Subcutaneous adipose tissue (tissue), 4 donors: Measurements from ENCODE around the gene OLFM1. TPM values are rescaled to one million over a fixed set of nuclear protein-coding genes. Genes with fewer than 3 reads are reported as not detected.

ENCODE experiments used
- total RNA-seq, 4 donors: library from RNA; depleted of rRNA; stranded (reverse); fragments of >200 nt; gene quantifications; one replicate each; pipeline ENCODE4 v1.1.0, GENCODE V29; 2016
- TF ChIP-seq, protein P1 (sequence below): fragments of 450-650 bp; IDR thresholded peaks from one replicate; pipeline ENCODE4 v1.5.1; 2016; ENCODE audit warnings: low read depth, mild to moderate bottlenecking, control low read depth, antibody characterized with exemption, moderate library complexity

The OLFM1 gene
- total RNA-seq, 4 donors from 2014 or later = 10.9 to 25.6 (median 22.8) TPM

DNA sequence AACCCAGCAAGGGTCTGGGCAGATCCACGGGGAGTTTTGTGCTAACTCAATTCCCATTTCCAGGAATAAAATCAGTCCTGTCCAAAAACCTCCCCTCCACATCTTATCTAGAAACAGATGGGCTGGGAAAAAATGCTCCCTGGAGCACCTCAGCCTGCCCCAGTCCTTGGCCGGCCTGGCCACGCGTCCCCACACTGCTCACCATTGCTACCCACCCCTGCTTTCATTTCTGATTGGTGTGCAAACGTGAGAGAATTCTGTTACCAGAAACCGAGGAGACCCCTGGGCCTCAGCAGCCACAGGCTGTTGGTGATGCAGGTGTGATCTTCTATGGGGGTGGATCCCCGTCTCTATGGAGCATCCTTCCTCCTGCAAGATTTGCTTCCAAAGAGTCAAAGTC lies 38.0 kb upstream of the OLFM1 start:
- TF ChIP-seq, protein P1, sequence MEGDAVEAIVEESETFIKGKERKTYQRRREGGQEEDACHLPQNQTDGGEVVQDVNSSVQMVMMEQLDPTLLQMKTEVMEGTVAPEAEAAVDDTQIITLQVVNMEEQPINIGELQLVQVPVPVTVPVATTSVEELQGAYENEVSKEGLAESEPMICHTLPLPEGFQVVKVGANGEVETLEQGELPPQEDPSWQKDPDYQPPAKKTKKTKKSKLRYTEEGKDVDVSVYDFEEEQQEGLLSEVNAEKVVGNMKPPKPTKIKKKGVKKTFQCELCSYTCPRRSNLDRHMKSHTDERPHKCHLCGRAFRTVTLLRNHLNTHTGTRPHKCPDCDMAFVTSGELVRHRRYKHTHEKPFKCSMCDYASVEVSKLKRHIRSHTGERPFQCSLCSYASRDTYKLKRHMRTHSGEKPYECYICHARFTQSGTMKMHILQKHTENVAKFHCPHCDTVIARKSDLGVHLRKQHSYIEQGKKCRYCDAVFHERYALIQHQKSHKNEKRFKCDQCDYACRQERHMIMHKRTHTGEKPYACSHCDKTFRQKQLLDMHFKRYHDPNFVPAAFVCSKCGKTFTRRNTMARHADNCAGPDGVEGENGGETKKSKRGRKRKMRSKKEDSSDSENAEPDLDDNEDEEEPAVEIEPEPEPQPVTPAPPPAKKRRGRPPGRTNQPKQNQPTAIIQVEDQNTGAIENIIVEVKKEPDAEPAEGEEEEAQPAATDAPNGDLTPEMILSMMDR = no peak

DNA sequence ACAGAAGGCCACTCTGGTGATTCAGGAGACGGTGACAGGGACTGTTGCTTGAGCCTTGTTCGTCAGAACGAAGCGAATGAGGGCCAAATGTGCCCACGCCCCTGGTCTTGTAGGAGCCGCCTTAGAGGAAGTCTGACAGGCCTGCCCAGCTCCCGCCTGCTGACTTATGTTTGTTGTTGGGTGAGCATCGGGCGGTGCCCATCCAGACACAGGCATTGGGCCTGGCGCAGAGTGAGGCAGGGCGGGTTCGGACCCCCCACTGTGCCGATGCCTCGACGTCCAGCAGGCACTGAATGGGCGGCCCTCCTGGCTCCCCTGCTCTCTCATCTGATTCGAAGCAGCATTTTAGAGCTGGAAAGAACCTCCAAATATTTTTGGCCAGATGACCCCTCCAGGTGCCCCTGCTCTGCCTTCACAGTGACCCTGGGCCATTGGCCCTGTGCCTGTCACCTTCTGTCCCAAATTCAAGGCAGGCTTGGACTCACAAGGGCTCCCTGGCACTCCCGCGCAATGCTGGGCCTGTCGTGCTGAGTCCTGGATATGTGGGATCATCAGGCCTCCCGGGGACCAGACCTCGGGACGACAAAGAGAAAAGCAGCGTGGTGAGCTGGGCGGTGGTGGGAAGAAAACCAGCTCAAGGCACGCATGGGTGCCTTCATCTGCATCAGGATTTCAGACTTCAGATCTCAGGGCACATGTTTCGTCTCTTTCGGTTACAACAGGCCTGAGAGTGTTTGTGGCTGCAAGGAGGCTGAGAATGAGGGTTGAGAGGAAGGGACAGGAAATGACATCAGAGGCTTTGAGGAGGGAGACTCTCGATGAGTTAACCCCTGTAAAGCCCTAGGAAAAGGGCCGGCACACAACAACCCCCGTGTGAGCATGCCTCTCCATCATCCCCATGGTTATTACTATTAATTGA lies 37.1 kb upstream of the OLFM1 start:
- TF ChIP-seq, protein P1 = no peak

DNA sequence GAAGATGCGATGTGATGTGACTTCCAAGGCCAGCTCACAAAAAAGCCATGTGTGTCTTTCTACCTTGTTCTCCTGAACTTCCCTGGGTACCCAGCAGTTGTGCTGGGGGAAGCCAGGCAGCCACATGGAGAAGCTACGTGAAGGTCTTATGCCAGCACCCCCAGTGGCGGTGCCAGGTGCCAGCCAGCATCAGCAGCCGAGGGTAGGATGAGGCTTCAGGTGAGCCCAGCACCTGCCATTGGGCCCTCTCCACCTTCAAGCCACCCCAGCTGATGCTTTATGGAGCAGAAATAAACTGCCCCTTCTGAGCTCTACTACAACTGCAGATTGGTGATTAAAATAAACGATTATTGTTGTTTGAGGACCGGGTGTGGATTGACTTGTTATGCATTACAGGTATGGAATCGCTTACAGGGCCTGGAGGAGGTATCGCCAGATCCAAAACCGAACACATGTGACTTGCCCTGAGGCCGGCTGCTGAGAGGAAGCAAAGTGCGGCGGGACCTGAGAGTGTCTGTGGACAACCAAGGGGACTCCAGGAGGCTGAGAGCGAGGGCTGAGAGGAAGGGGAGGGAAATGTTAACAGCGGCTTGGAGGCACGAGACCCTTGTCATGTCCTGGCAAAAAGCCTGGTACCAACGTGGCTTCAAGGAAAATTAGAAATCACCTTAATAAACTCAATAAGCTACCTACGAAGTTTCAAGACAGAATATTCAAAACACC lies 36.0 kb upstream of the OLFM1 start:
- TF ChIP-seq, protein P1 = no peak

DNA sequence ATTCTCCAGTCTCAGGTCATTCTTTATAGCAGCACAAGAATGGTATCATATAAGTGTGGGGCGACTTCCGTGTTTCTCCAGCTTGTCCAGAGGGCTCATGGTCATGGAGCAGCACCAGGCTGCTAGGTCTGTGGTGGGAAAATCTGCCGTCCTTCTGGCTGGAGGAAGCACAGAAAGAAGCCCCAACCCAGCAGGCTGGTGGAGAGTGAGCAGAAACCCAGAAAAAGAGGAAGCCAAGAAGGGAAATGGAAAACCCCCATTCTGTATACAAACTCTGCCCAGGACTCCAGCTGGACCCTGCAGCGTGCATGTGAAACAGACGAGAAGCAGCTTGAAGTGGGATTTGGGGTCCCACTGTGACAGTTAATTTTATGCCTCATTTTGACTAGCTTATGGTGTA lies 34.3 kb upstream of the OLFM1 start:
- TF ChIP-seq, protein P1 = no peak

DNA sequence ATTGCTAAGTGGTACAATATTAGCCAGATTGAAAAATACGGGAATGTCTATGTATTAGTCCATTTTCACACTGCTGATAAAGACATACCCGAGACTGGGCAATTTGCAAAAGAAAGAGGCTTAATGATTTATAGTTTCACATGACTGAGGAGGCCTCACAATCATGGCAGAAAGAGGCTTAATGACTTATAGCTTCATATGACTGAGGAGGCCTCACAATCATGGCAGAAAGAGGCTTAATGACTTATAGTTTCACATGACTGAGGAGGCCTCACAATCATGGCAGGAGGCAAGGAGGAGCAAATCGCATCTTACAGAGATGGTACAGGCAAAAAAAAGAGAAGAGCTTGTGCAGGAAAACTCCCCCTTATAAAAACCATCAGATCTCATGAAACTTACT lies 32.3 kb upstream of the OLFM1 start:
- TF ChIP-seq, protein P1 = no peak

DNA sequence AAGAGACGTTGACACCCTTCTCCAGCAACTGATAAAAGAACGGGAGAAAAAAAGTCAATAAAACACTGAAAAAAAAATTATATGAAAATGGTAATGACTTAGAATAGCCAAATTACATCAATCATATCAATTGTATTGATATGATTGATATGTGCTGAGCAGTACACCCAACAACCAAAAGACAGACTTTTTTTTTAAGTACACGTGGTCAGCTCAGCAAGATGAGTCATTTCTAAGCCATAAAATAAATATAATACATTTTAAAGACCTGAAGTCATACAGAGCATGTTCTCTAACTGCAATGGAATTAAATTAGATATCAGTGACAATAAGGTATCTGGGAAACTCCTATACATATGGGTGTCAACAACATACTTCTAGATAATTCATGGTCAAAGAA lies 30.9 kb upstream of the OLFM1 start:
- TF ChIP-seq, protein P1 = no peak

DNA sequence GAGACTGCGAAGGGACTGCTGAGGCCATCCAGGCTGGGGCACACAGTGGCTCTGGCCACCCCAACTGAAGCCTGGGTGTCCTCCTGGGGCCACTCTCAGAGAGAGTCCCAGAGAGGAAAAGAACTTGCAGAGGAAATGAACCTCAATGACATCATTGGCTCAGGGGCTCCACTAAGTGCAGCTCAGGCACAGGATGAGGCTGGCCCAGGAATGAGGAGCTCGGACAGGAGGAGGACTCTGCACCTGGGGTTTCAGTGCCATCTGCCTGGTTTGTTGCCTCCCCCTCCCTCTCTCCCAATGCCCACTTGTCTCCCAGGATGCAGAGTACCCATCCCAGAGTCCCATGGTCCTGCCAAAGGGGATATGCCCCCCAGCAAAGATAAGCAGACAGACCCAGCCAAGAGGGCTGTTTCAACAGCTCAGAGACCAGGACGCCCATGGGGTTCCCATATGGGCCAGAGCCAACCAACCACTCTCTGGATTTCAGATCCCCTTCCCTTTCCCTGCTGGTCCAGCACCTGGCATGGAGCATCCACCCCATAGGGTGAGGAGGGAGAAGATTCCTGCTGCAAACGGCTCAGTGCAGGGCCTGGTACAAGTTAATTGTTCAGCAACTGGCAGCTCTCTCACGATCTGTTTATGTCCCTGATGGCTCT lies 26.9 kb upstream of the OLFM1 start:
- TF ChIP-seq, protein P1 = no peak
